Astrocyte of the spinal cord (primary cell): Measurements from ENCODE around the gene FGF1.

Experiments
- DNase-seq: peaks from one replicate; pipeline ENCODE4 v3.0.0; 2011; ENCODE audit warnings: low read depth, low spot score
- H3K4me3 ChIP-seq: 2 replicates; pipeline ENCODE4 v1.5.1; 2011; ENCODE audit warnings: low read depth, mild to moderate bottlenecking, low read length, moderate library complexity
- CTCF ChIP-seq: IDR thresholded peaks from 2 replicates; pipeline ENCODE4 v1.5.1; 2012; ENCODE audit warnings: low read depth, mild to moderate bottlenecking, low read length, inconsistent platforms
- in situ Hi-C: cut with HindIII; loops from 2 replicates; pipeline ENCODE4 v1.10.0; 2017; ENCODE audit warnings: low sequenced_read_pairs

FGF1 gene

GRCh38 chr5:142642427-142642826, 43.5 kb downstream of the FGF1 start:
- H3K4me3 ChIP-seq = no peak overlapping the region
- no peak for DNase-seq
- in situ Hi-C loops = no loop called here
- no peak for TF ChIP-seq CTCF

- in situ Hi-C loops = no loop called here
- no peak overlapping the region for H3K4me3 ChIP-seq
- TF ChIP-seq CTCF = no peak
- no peak for DNase-seq
Observed at GRCh38 chr5:142641711-142642110, 44.2 kb downstream of the FGF1 start.

GRCh38 chr5:142640316-142641005, 45.4 kb downstream of the FGF1 start:
- H3K4me3 ChIP-seq = no peak overlapping the region
- TF ChIP-seq CTCF = no peak
- in situ Hi-C loops = no loop called here
- DNase-seq = no peak

GRCh38 chr5:142639455-142639854, 46.4 kb downstream of the FGF1 start:
- H3K4me3 ChIP-seq = no peak overlapping the region
- TF ChIP-seq CTCF = no peak
- in situ Hi-C loops = no loop called here
- no peak for DNase-seq

GRCh38 chr5:142637871-142638270, 48.0 kb downstream of the FGF1 start:
- no peak overlapping the region for H3K4me3 ChIP-seq
- in situ Hi-C loops = no loop called here
- no peak for DNase-seq
- no peak for TF ChIP-seq CTCF

GRCh38 chr5:142636698-142637324, 49.1 kb downstream of the FGF1 start:
- no peak for DNase-seq
- in situ Hi-C loops = no loop called here
- H3K4me3 ChIP-seq = no peak overlapping the region
- no peak for TF ChIP-seq CTCF
